Amniotic epithelial cell (primary cell): Measurements from ENCODE around the gene MZF1.

Experiments used
- DNase-seq: peaks from one replicate; pipeline ENCODE4 v3.0.0-alpha.2; 2010; ENCODE audit warnings: low read depth

MZF1 gene

GRCh38 chr19:58513694-58514563, 59.2 kb downstream of the MZF1 start:
- DNase-seq: peak; percentile 83

GRCh38 chr19:58513213-58513693, 59.9 kb downstream of the MZF1 start:
- no peak for DNase-seq
